Large intestine (tissue), 3 donors: ENCODE measurements around the gene AATK. TPM values are rescaled to one million over a fixed set of nuclear protein-coding genes. Genes with fewer than 3 reads are reported as not detected.

ENCODE experiments used
- DNase-seq, 2 donors: peaks; one replicate each; pipeline versions ENCODE4 v3.0.0 to v3.0.0-alpha.2; 2013
- H3K27ac ChIP-seq: one replicate; pipeline ENCODE4 v1.5.1; 2013; ENCODE audit warnings: low read length
- H3K27me3 ChIP-seq: 2 replicates; pipeline ENCODE4 v1.6.1; 2013; ENCODE audit warnings: low read length; ENCODE audit not compliant: control insufficient read depth, insufficient read depth
- H3K36me3 ChIP-seq: 2 replicates; pipeline ENCODE4 v1.6.1; 2013; ENCODE audit warnings: low read length; ENCODE audit not compliant: control insufficient read depth, insufficient read depth
- H3K4me1 ChIP-seq: one replicate; pipeline ENCODE4 v1.6.1; 2013; ENCODE audit warnings: low read length; ENCODE audit not compliant: control insufficient read depth, insufficient read depth
- H3K4me3 ChIP-seq: one replicate; pipeline ENCODE4 v1.5.1; 2013; ENCODE audit warnings: low read length
- H3K9me3 ChIP-seq: one replicate; pipeline ENCODE4 v1.6.1; 2013; ENCODE audit warnings: mild to moderate bottlenecking, low read depth, low read length, moderate library complexity; ENCODE audit not compliant: control insufficient read depth
- WGBS: methylation state at CpG from one replicate; pipeline ENCODE4 v1.1.5; 2013; ENCODE audit warnings: low lambda C conversion rate; ENCODE audit not compliant: insufficient coverage; 5-methylcytosine and 5-hydroxymethylcytosine counted together
- polyA plus RNA-seq: library from polyadenylated mRNA; unstranded; fragments of 120-200 nt; gene quantifications from one replicate; pipeline ENCODE4 v1.2.1, GENCODE V29; 2013

AATK gene
- polyA plus RNA-seq, 1 donor, result 81.2 TPM

DNA sequence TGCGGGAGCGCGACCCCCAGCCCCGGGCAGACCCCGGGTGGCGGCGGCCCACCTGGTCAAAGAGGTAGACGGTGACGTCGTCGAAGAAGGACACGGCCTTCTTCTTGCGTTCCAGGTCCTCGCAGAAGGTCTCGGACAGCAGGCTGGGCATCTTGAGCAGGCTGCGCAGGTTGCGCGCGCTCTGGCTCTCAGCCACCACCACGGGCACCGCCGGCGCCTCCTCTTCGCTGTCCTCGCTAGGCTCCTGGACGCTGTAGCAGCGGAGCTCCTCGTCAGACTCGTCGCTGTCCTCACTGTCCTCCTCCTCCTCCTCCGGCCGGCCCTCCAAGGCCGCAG, 45.9 kb downstream of the AATK start:
- no peak for DNase-seq
- no CpG with 5 or more reads among the region's 33 CpGs for WGBS
- no peak overlapping the region for H3K4me3 ChIP-seq
- H3K36me3 ChIP-seq, result peaks cover 70% of the 10 kb centered on the region
- peaks cover 3% of the 10 kb centered on the region for H3K4me1 ChIP-seq
- H3K27ac ChIP-seq, result no peak overlapping the region
- peaks cover 19% of the 10 kb centered on the region for H3K9me3 ChIP-seq
- peaks cover 3% of the 10 kb centered on the region for H3K27me3 ChIP-seq

DNA sequence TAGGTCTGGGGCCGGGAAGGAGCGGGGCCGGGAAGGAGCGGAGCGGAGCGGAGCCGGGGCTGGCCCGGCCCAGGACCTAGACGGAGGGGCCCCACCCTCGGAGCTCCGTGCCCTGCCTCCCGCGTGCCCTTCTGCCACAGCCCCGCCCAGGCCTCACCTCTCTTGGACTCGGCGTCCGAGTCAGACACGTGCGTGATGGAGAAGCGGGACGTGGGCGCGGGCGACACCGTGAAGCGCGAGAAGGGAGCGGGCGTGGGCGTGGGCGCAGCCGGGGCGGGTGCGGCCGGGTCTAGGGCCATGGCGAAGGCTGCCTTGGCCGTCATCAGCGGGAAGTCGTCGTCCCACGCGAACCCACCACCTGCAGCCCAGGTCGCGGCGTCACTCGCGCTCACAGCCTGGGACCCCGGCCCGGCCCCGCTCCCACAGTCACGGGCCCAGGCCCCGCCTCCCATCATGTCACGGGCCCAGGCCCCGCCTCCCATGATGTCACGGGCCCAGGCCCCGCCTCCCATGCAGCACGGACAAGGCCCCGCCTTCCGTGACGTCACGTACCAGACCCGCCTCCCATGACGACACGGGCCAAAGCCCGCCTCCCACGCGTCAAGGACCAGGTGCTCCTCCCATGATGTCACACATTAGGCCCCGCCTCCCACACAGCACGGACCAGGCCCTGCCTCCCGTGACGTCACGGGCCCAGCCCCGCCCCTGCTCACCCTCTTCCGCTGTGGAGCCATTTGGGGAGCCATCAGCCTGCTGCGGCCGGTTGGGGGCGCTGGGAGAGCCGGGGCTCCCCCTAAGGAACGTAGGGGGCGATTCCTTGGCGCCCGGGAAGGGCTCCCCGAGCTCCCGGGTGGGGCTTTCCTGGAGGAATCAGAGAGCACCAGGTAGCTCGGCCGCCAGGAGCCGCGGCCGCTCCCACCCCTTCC, 46.5 kb downstream of the AATK start:
- H3K4me3 ChIP-seq, result no peak overlapping the region
- H3K4me1 ChIP-seq, result peaks cover 3% of the 10 kb centered on the region
- no peak overlapping the region for H3K27ac ChIP-seq
- H3K9me3 ChIP-seq, result peaks cover 19% of the 10 kb centered on the region
- H3K27me3 ChIP-seq, result peaks cover 3% of the 10 kb centered on the region
- peak; percentile 74 to 81 for DNase-seq
- H3K36me3 ChIP-seq, result peaks cover 68% of the 10 kb centered on the region
- no CpG with 5 or more reads among the region's 89 CpGs for WGBS

DNA sequence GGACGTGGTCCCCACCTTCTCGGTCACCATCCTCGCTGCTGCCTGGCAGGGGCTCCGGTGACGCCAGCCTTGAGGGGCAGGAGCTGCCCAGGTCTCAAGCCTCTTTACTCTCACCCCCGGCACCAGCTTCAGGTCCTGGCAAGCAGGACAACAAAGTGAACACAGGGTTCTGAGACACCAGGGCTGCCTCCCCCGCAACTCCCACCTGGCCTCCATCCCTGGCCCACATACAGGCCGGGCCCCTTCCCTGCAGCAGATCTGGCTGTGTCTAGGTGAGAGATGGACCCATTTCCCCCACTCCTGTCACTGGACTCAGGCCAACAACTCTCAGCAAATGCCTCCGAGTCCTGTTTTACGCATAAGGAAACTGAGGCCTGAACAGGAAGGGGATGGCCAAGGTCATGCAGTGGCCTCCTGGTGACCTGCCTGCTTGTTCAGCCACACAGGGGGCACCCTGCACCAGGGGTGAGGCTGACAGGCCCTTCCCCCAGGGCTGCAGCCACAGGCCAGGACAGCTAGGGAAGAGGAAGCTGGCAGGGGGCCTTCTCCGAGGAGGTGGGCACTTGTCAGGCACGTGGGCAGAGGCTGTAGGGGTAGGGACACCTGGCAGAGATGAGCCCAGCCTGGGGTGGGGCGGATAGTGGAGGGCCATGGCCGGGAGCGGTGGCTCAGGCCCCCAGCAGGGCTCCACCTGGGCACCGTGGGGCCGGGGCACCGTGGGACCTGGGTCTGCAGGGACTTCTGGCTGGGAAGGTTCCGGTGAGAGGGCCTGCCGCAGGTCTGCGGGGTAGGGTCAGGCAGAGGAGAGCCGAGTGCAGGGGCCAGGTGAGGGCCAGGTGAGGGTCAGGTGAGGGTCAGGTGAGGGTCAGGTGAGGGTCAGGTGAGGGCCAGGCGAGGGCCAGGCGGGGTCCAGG, 47.5 kb downstream of the AATK start:
- no peak overlapping the region for H3K4me3 ChIP-seq
- H3K4me1 ChIP-seq, result peaks cover 3% of the 10 kb centered on the region
- DNase-seq, result no peak
- H3K9me3 ChIP-seq, result peaks cover 19% of the 10 kb centered on the region
- H3K27me3 ChIP-seq, result peaks cover 3% of the 10 kb centered on the region
- WGBS, result no CpG with 5 or more reads among the region's 24 CpGs
- H3K36me3 ChIP-seq, result peaks cover 64% of the 10 kb centered on the region
- H3K27ac ChIP-seq, result no peak overlapping the region

DNA sequence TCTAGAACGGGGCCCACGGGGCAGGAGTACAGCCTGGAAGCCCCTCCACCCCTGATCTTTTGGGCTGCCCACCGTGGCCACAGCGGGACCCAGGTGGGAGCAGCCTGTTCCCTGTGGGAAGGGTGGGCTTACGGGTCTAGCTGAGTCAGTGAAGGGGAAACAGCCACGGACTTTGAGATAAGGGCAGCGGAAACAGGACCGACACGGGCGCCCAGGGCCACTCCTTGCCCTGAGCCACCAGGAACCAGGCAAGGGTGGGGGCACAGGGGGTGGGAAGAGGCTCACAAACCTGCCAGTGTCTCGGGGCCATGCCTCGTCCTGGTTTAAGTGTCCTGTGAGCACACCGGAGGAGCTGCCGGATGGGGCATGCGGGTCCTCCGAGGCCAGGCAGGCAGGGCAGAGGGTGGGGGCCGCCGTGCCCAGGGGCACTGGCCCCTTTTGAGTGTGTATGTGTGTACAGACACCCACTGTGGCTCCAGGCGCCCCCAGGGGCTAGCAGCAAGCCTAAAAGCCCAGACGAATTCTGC, 48.3 kb downstream of the AATK start:
- peaks cover 59% of the 10 kb centered on the region for H3K36me3 ChIP-seq
- H3K9me3 ChIP-seq, result peaks cover 15% of the 10 kb centered on the region
- DNase-seq, result no peak
- H3K4me3 ChIP-seq, result no peak overlapping the region
- H3K27ac ChIP-seq, result no peak overlapping the region
- no peaks in the 10 kb centered on the region for H3K27me3 ChIP-seq
- peaks cover 3% of the 10 kb centered on the region for H3K4me1 ChIP-seq
- no CpG with 5 or more reads among the region's 20 CpGs for WGBS

DNA sequence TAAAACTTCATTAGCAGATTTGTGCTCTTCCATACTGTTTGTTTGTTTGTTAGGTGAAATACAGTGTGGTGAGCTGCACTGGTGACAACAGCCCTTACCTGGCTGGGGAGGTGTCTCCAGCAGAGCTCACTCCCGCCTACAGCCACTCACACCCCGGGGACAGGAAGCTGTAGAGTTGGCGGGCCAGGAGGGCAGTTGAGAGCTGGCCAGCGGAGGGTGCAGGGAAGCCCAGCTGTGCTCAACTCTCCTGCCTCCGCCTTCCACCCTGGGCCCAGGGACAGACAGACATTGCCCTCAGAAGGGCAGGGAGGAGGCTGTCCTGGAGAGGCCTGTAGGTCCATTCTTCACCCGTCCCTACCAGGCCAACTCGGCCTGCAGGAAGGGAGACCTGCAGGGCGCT, 49.3 kb downstream of the AATK start:
- WGBS, result no CpG with 5 or more reads among the region's 8 CpGs
- no peak for DNase-seq
- no peak overlapping the region for H3K27ac ChIP-seq
- no peaks in the 10 kb centered on the region for H3K27me3 ChIP-seq
- peaks cover 3% of the 10 kb centered on the region for H3K4me1 ChIP-seq
- H3K4me3 ChIP-seq, result no peak overlapping the region
- H3K9me3 ChIP-seq, result peaks cover 14% of the 10 kb centered on the region
- H3K36me3 ChIP-seq, result peaks cover 58% of the 10 kb centered on the region

DNA sequence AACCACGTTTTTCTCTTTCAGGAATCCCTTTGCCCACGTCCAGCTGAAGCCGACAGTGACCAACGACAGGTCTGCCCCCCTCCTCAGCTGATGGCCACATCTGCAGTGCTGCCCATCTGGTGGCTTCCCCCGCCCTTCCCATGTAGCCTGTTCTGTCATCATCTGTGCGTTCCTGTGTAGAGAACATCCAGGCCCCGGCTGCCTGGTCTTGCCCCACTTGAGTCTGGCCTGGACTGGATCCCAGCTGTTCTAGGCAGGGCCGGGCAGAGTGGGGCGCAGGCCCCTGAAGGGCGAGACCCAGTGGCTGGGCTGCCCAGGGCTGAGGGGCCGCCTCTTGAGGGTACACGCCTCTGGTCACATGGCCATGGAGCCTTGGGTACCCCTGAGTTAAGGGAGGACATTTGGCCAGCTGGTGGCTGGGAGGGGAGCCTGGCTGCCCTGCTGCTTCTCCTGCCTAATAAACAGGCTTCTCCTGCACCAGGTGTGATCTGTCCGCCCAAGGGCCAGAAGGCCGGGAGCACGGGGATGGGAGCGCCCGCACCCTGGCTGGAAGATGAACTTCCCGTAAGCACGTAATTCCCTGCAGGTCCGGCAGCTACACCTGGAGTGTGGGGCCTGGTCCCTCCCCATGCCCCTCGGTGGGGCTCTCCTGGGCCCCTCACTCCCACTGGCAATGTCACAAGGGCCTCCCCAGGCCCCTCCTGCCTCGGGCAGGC, 50.1 kb downstream of the AATK start:
- Histone ChIP-seq H3K27me3 (no peaks in the 10 kb centered on the region), H3K27ac (no peak overlapping the region), H3K4me3 (no peak overlapping the region), H3K9me3 (peaks cover 12% of the 10 kb centered on the region), H3K4me1 (peaks cover 3% of the 10 kb centered on the region), H3K36me3 (peaks cover 51% of the 10 kb centered on the region)
- no peak for DNase-seq
- WGBS, result no CpG with 5 or more reads among the region's 22 CpGs

DNA sequence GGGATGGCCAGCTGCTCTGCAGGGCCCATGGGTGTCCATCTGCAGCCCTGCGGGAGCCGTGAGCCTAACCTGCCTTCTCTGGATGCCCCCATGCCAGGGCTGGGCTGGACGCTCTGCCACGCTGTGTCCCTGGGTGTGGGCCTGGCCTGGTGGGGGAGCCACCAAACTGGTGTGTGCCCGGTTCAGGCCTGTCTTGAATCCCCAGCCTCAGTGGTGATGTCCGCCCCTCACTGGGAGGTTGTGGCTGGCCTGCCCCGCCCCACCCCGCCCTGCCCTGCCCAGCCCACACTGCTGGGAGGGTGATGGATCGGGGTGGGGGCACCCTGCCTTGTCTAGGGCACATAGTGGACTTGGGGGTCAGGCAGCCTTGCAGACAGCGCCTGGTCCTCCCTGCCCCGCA, 50.8 kb downstream of the AATK start:
- Histone ChIP-seq H3K36me3 (peaks cover 44% of the 10 kb centered on the region), H3K4me1 (peaks cover 3% of the 10 kb centered on the region), H3K4me3 (no peak overlapping the region), H3K27me3 (no peaks in the 10 kb centered on the region), H3K9me3 (peaks cover 11% of the 10 kb centered on the region), H3K27ac (no peak overlapping the region)
- WGBS, result no CpG with 5 or more reads among the region's 11 CpGs
- no peak for DNase-seq

DNA sequence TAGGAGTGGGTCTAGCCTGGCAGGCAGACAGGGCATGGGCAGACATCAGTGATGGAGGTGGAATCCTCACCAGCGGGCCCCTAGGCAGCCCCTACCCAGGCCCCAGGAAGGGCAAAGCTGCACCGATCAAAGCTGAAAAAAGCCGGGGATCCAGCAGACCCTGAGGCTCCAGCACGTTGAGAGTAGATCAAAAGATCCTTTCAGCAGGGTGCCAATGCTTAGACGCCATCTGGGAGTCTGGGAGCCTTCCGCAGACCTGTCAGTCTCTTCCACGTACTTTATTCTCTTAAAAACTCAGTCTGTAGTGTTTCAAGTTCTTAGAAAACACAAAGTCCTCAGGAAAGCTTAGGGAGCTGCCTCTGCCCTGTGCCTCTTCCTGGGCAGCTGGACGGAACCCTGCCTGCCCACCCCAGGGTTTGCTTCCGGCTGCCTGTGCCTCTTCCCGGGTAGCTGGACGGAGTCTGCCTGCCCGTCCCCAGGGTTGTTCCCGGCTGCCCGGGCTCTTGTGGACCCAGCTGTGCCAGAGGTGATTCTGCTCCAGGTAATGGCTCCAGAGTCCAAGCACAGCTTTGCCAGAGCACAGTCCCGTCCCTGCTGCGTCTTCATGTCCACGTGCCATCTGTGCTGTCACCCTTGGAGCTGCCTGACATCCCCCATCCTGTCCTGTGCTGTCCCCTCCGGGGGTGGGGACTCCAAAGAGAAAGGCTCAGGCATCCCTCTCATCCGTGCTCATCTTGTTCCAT, 51.5 kb downstream of the AATK start:
- peaks cover 3% of the 10 kb centered on the region for H3K4me1 ChIP-seq
- WGBS, result no CpG with 5 or more reads among the region's 19 CpGs
- H3K4me3 ChIP-seq, result no peak overlapping the region
- DNase-seq, result no peak
- H3K27ac ChIP-seq, result no peak overlapping the region
- peaks cover 7% of the 10 kb centered on the region for H3K9me3 ChIP-seq
- H3K36me3 ChIP-seq, result peaks cover 40% of the 10 kb centered on the region
- H3K27me3 ChIP-seq, result no peaks in the 10 kb centered on the region

DNA sequence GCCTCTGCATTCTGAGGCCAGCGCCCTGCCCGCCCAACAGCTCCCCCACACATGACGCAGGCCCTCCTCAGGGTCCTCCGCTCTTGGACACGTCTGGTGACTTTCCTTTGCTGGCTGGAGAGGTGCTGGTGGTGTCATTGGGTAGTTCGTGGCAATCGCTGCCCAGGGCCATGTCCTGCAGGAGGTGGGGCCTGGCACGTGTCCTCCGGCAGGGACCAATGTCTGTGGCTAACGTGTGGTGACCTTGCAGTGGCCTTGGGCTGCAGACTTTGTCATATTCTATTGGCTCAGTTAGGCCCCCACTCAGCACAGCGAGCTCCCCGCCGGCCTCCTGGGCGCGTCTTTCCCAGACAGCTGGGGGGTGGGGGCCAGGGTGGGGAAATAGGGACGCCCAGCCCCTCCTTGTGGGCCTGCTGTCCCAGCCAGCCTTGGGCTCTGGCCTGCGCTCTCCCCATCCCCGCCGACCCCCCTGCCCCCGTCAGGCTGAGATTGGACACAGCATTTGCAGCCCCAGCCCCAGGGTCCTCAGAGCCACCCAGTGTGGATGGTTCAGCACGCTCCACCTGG, 52.8 kb downstream of the AATK start:
- Histone ChIP-seq H3K9me3 (peaks cover 3% of the 10 kb centered on the region), H3K4me1 (no peaks in the 10 kb centered on the region), H3K4me3 (no peak overlapping the region), H3K27ac (no peak overlapping the region), H3K27me3 (no peaks in the 10 kb centered on the region), H3K36me3 (peaks cover 32% of the 10 kb centered on the region)
- DNase-seq, result no peak
- no CpG with 5 or more reads among the region's 21 CpGs for WGBS
